CD14-positive monocyte (primary cell): ENCODE data around the gene TMCO4. TPM values are rescaled to one million over a fixed set of nuclear protein-coding genes. Genes with fewer than 3 reads are reported as not detected.
A peak's percentile ranks its signal among the peaks of the same experiment; 100 is the strongest.

ENCODE experiments used
- DNase-seq, 3 donors: peaks; one replicate each; pipeline ENCODE4 v3.0.0-alpha.2; 2011 to 2022
- H2AFZ ChIP-seq: 2 replicates; pipeline ENCODE4 v1.6.0; 2012; ENCODE audit warnings: mild to moderate bottlenecking, low read depth, low read length, inconsistent platforms; ENCODE audit not compliant: insufficient read depth, poor library complexity, severe bottlenecking
- H3K27ac ChIP-seq, 2 donors: 1 replicate in 1 of 2; 2 replicates in 1 of 2; pipeline ENCODE4 v1.5.1; 2012 to 2013; ENCODE audit warnings: low read length in 2 of 2, control low read depth in 1 of 2, inconsistent platforms in 1 of 2, low read depth in 1 of 2, mild to moderate bottlenecking in 1 of 2
- H3K27me3 ChIP-seq, 2 donors: one replicate each; pipeline versions ENCODE4 v1.6.0 to v1.6.1; 2011 to 2013; ENCODE audit warnings: low read length in 2 of 2; ENCODE audit not compliant: control insufficient read depth in 2 of 2, insufficient read depth in 2 of 2
- H3K36me3 ChIP-seq, 2 donors: replicated peaks in 1 of 2; 1 replicate in 1 of 2; 2 replicates in 1 of 2; pipeline versions ENCODE4 v1.5.1 to v1.6.1; 2012 to 2013; ENCODE audit warnings: low read length in 2 of 2, control low read depth in 1 of 2, inconsistent platforms in 1 of 2, mild to moderate bottlenecking in 1 of 2; ENCODE audit not compliant: insufficient read depth in 2 of 2, control insufficient read depth in 1 of 2
- H3K4me1 ChIP-seq, 2 donors: 1 replicate in 1 of 2; 2 replicates in 1 of 2; pipeline versions ENCODE4 v1.5.1 to v1.6.1; 2012 to 2013; ENCODE audit warnings: low read length in 2 of 2, control low read depth in 1 of 2, inconsistent platforms in 1 of 2, mild to moderate bottlenecking in 1 of 2, moderate library complexity in 1 of 2; ENCODE audit not compliant: insufficient read depth in 2 of 2, control insufficient read depth in 1 of 2
- H3K4me2 ChIP-seq: replicated peaks from 2 replicates; pipeline ENCODE3; 2012; ENCODE audit warnings: low read length, moderate library complexity, mild to moderate bottlenecking; ENCODE audit not compliant: poor library complexity, severe bottlenecking; ENCODE audit errors: extremely low read depth
- H3K4me3 ChIP-seq, 3 experiments: fragments of 200-600 bp in 1 of 3; sonication (generic) in 1 of 3; replicated peaks in 1 of 3; 1 replicate in 2 of 3; 2 replicates in 1 of 3; pipeline ENCODE4 v1.5.1; 2011 to 2013; ENCODE audit warnings: low read length in 3 of 3, mild to moderate bottlenecking in 3 of 3, control low read depth in 2 of 3, low read depth in 2 of 3, inconsistent platforms in 1 of 3, moderate library complexity in 1 of 3
- H3K79me2 ChIP-seq: 2 replicates; pipeline ENCODE4 v1.6.0; 2012; ENCODE audit warnings: mild to moderate bottlenecking, control low read depth, inconsistent platforms, low read length, moderate library complexity; ENCODE audit not compliant: insufficient read depth
- H3K9ac ChIP-seq: 2 replicates; pipeline ENCODE4 v1.6.0; 2017; ENCODE audit warnings: low read length, mild to moderate bottlenecking; ENCODE audit not compliant: insufficient read depth, poor library complexity, severe bottlenecking
- H3K9me3 ChIP-seq, 2 donors: replicated peaks in 1 of 2; 1 replicate in 1 of 2; 2 replicates in 1 of 2; pipeline versions ENCODE4 v1.5.1 to v1.6.1; 2012 to 2013; ENCODE audit warnings: low read length in 2 of 2, control low read depth in 1 of 2; ENCODE audit not compliant: control insufficient read depth in 1 of 2, insufficient read depth in 1 of 2
- H4K20me1 ChIP-seq: 2 replicates; pipeline ENCODE4 v1.6.0; 2012; ENCODE audit warnings: mild to moderate bottlenecking, low read length, control low read depth, moderate library complexity; ENCODE audit not compliant: insufficient read depth
- H3K27ac Mint-ChIP-seq, 7 donors: one replicate each; pipeline ENCODE4 v1.8.0; 2020; ENCODE audit warnings: mild to moderate bottlenecking in 7 of 7, mixed read lengths in 7 of 7, moderate library complexity in 6 of 7, inconsistent platforms in 2 of 7
- H3K27me3 Mint-ChIP-seq, 3 donors: one replicate each; pipeline ENCODE4 v1.8.0; 2021 to 2022; ENCODE audit warnings: low read depth in 3 of 3, mild to moderate bottlenecking in 3 of 3, mixed read lengths in 3 of 3, moderate library complexity in 3 of 3, inconsistent platforms in 1 of 3
- H3K36me3 Mint-ChIP-seq, 2 donors: one replicate each; pipeline ENCODE4 v1.8.0; 2020; ENCODE audit warnings: mixed read lengths in 2 of 2, inconsistent platforms in 1 of 2, mild to moderate bottlenecking in 1 of 2
- H3K4me1 Mint-ChIP-seq: one replicate; pipeline ENCODE4 v1.8.0; 2020; ENCODE audit warnings: mild to moderate bottlenecking, mixed read lengths
- H3K4me3 Mint-ChIP-seq, 2 donors: one replicate each; pipeline ENCODE4 v1.8.0; 2020; ENCODE audit warnings: mild to moderate bottlenecking in 2 of 2, mixed read lengths in 2 of 2, moderate library complexity in 1 of 2
- H3K9me3 Mint-ChIP-seq, 7 donors: one replicate each; pipeline ENCODE4 v1.8.0; 2020 to 2022; ENCODE audit warnings: mixed read lengths in 7 of 7, mild to moderate bottlenecking in 6 of 7, moderate library complexity in 6 of 7, inconsistent platforms in 2 of 7
- WGBS: methylation state at CpG from one replicate; pipeline ENCODE4 v1.1.5; 2013; ENCODE audit warnings: missing lambda C conversion rate; ENCODE audit not compliant: insufficient coverage; 5-methylcytosine and 5-hydroxymethylcytosine counted together
- intact Hi-C, 2 donors: fragments of 100-400 bp; cut with micrococcal nuclease; formaldehyde crosslinking; loops; one replicate each; pipeline versions ENCODE4 v1.15.0 to v1.15.1; 2023
- polyA plus RNA-seq, 3 donors: library from polyadenylated mRNA; depleted of rRNA in 1 of 3; unstranded in 2 of 3; stranded (reverse) in 1 of 3; fragments of 300-500 nt in 2 of 3; fragments of >200 nt in 1 of 3; fragmentation: Illumina TruSeq in 2 of 3; gene quantifications; 1 replicate in 2 of 3; 2 replicates in 1 of 3; pipeline ENCODE4 v1.2.3, GENCODE V29; 2012 to 2021
- TF ChIP-seq, protein P1 (sequence below): fragments of 200-600 bp; IDR thresholded peaks from one replicate; pipeline ENCODE4 v1.8.0; 2022; ENCODE audit warnings: antibody characterized with exemption, mild to moderate bottlenecking

TMCO4 gene
- polyA plus RNA-seq, 3 donors = 6.9 to 10.1 (median 7.9) TPM

DNA sequence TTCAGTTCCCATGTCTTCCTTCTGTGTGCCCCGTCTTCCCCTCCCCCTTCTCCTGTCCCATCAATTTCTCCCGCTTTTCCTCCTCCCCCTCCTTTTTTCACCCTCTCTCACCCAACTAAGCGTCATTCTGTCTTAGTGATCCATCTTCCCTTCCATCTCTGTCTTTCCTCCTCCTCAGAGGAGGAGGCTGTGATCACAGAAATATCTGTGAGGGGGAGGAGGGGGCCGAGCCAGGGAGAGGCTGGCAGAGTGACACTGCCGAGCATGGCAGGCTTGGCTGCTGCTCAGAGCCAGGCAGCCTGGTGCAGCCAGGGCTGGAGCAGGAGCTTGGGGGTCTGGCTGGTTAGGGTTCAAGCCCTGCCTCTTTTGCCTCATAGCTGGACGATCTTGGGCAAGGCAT, 127.5 kb downstream of the TMCO4 start:
- Histone ChIP-seq H3K9me3 (no peaks in the 10 kb centered on the region), H3K4me2 (no peak overlapping the region), H3K79me2 (no peaks in the 10 kb centered on the region), H3K27me3 (peaks cover 2 to 13% of the 10 kb centered on the region in 2 donors), H3K4me1 (no peaks in the 10 kb centered on the region), H4K20me1 (no peaks in the 10 kb centered on the region), H3K9ac (no peak overlapping the region), H3K27ac (no peak overlapping the region), H3K4me3 (no peak overlapping the region), H3K36me3 (no peaks in the 10 kb centered on the region), H2AFZ (no peak overlapping the region)
- peaks cover 2% of the 10 kb centered on the region for H3K4me1 Mint-ChIP-seq
- peak overlapping the region in 1 of 7 donors; percentile 26 for H3K27ac Mint-ChIP-seq
- intact Hi-C loops = no loop called here
- H3K36me3 Mint-ChIP-seq = no peaks in the 10 kb centered on the region
- peaks cover 12 to 34% (median 27%) of the 10 kb centered on the region in 3 donors for H3K27me3 Mint-ChIP-seq
- H3K4me3 Mint-ChIP-seq = no peak overlapping the region
- peaks cover 0 to 3% (median 0%) of the 10 kb centered on the region in 7 donors for H3K9me3 Mint-ChIP-seq
- no peak for DNase-seq
- TF ChIP-seq, protein P1, sequence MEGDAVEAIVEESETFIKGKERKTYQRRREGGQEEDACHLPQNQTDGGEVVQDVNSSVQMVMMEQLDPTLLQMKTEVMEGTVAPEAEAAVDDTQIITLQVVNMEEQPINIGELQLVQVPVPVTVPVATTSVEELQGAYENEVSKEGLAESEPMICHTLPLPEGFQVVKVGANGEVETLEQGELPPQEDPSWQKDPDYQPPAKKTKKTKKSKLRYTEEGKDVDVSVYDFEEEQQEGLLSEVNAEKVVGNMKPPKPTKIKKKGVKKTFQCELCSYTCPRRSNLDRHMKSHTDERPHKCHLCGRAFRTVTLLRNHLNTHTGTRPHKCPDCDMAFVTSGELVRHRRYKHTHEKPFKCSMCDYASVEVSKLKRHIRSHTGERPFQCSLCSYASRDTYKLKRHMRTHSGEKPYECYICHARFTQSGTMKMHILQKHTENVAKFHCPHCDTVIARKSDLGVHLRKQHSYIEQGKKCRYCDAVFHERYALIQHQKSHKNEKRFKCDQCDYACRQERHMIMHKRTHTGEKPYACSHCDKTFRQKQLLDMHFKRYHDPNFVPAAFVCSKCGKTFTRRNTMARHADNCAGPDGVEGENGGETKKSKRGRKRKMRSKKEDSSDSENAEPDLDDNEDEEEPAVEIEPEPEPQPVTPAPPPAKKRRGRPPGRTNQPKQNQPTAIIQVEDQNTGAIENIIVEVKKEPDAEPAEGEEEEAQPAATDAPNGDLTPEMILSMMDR = no peak
- 48% methylated on average over 3 of the region's 6 CpGs for WGBS

DNA sequence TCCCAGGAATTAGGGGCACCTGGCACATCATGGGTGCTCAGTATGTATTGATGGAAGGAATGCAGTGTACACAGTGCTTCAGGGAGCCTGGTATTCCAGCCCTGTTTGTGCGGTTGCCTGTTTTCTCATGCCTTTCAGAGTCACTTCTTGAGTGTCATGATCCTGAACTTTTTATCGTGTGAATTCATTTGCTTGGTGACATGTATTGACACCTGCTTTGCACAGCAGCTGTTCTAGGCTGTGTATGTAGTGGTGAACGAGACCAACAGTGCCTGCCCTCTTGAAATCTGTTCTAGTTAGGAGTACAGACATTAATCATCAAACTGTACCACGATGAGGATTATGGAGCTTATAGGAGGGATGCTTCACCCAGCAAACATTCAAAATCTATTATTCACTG, 128.9 kb downstream of the TMCO4 start:
- no peak overlapping the region for H3K27ac ChIP-seq
- no peak for DNase-seq
- Mint-ChIP-seq H3K36me3 (no peaks in the 10 kb centered on the region), H3K4me3 (no peak overlapping the region), H3K27ac (no peak overlapping the region), H3K4me1 (peaks cover 3% of the 10 kb centered on the region), H3K27me3 (peaks cover 23 to 47% (median 42%) of the 10 kb centered on the region in 3 donors), H3K9me3 (peaks cover 0 to 8% (median 0%) of the 10 kb centered on the region in 7 donors)
- TF ChIP-seq, protein P1 = no peak
- no peak overlapping the region for H2AFZ ChIP-seq
- H3K9me3 ChIP-seq = no peaks in the 10 kb centered on the region
- H3K27me3 ChIP-seq = peaks cover 8 to 27% of the 10 kb centered on the region in 2 donors
- 68% methylated on average over 2 of the region's 4 CpGs for WGBS
- H3K36me3 ChIP-seq = no peaks in the 10 kb centered on the region
- H3K4me3 ChIP-seq = no peak overlapping the region
- H3K4me1 ChIP-seq = no peaks in the 10 kb centered on the region
- intact Hi-C loops = no loop called here
- H4K20me1 ChIP-seq = no peaks in the 10 kb centered on the region
- no peak overlapping the region for H3K4me2 ChIP-seq
- no peak overlapping the region for H3K9ac ChIP-seq
- no peaks in the 10 kb centered on the region for H3K79me2 ChIP-seq
